Thoracic aorta (tissue), 2 donors: ENCODE data around the gene WRNIP1. TPM values are rescaled to one million over a fixed set of nuclear protein-coding genes. Genes with fewer than 3 reads are reported as not detected.

Experiments used
- ATAC-seq: fragments of 150-250 bp; one replicate; pipeline ENCODE4 v1.8.0; 2017; ENCODE audit warnings: low read depth; ENCODE audit not compliant: insufficient number of reproducible peaks, low FRiP score
- DNase-seq: peaks from one replicate; pipeline ENCODE4 v3.0.0-alpha.2; 2020; ENCODE audit warnings: low spot score
- H3K27ac ChIP-seq, 2 donors: fragments of 200-600 bp; sonication (generic); 1 replicate in 1 of 2; 2 replicates in 1 of 2; pipeline ENCODE4 v1.5.1; 2016; ENCODE audit warnings: mild to moderate bottlenecking in 2 of 2, moderate library complexity in 2 of 2
- H3K27me3 ChIP-seq: fragments of 200-600 bp; sonication (generic); replicated peaks from 2 replicates; pipeline ENCODE4 v1.6.0; 2016; ENCODE audit warnings: mild to moderate bottlenecking; ENCODE audit not compliant: insufficient read depth
- H3K36me3 ChIP-seq: fragments of 200-600 bp; sonication (generic); one replicate; pipeline ENCODE4 v1.5.1; 2016
- H3K4me1 ChIP-seq, 2 donors: fragments of 200-600 bp; sonication (generic); 1 replicate in 1 of 2; 2 replicates in 1 of 2; pipeline versions ENCODE4 v1.5.1 to v1.6.0; 2016; ENCODE audit warnings: low read depth in 2 of 2, mild to moderate bottlenecking in 1 of 2; ENCODE audit not compliant: control insufficient read depth in 1 of 2
- H3K4me3 ChIP-seq: fragments of 200-600 bp; sonication (generic); 2 replicates; pipeline ENCODE4 v1.5.1; 2016; ENCODE audit warnings: mild to moderate bottlenecking
- H3K9me3 ChIP-seq: fragments of 200-600 bp; sonication (generic); 2 replicates; pipeline ENCODE4 v1.5.1; 2016
- total RNA-seq, 2 donors: library from RNA; depleted of rRNA; stranded (reverse); fragments of >200 nt; gene quantifications; one replicate each; pipeline versions ENCODE4 v1.1.0 to v1.2.3, GENCODE V29; 2016
- TF ChIP-seq, protein P1 (sequence below): fragments of 200-600 bp; sonication (generic); IDR thresholded peaks from one replicate; pipeline ENCODE4 v1.5.1; 2019; ENCODE audit warnings: antibody characterized with exemption

The WRNIP1 gene
- total RNA-seq, 2 donors from 2014 or later, result 87.8 to 93.3 TPM

DNA sequence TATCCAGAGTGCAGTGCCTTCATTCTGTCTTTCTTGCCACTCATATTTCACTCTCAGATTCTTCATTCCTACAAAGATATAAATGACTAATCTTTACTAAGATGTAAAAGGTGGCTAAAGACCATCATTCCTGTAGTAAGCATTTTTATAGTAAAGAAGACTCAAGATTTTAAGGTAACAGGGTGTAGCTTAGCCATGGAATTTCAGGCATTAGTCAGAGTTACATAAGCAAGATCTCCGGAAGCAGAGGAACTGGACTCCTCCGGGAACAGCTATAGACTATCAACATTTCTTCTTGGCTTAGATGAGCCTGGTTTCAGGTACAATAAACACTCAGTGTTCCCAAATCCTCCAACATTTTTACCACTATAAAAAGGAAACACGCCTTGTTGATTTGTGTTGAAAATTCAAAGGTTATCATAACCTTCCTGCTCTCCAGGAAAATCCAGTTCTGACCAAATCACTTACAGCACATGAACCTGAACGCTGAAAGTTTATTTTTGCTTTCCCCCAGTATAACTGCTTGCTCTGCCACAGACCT, 52.8 kb downstream of the WRNIP1 start:
- Histone ChIP-seq H3K27me3 (no peaks in the 10 kb centered on the region), H3K4me3 (peak overlapping the region; percentile 44), H3K27ac (peak overlapping the region; percentile 62 to 80), H3K36me3 (no peaks in the 10 kb centered on the region), H3K4me1 (peaks cover 17 to 39% of the 10 kb centered on the region in 2 donors), H3K9me3 (peaks cover 4% of the 10 kb centered on the region)
- no peak for ATAC-seq
- no peak for DNase-seq
- TF ChIP-seq, protein P1, sequence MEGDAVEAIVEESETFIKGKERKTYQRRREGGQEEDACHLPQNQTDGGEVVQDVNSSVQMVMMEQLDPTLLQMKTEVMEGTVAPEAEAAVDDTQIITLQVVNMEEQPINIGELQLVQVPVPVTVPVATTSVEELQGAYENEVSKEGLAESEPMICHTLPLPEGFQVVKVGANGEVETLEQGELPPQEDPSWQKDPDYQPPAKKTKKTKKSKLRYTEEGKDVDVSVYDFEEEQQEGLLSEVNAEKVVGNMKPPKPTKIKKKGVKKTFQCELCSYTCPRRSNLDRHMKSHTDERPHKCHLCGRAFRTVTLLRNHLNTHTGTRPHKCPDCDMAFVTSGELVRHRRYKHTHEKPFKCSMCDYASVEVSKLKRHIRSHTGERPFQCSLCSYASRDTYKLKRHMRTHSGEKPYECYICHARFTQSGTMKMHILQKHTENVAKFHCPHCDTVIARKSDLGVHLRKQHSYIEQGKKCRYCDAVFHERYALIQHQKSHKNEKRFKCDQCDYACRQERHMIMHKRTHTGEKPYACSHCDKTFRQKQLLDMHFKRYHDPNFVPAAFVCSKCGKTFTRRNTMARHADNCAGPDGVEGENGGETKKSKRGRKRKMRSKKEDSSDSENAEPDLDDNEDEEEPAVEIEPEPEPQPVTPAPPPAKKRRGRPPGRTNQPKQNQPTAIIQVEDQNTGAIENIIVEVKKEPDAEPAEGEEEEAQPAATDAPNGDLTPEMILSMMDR, result no peak

DNA sequence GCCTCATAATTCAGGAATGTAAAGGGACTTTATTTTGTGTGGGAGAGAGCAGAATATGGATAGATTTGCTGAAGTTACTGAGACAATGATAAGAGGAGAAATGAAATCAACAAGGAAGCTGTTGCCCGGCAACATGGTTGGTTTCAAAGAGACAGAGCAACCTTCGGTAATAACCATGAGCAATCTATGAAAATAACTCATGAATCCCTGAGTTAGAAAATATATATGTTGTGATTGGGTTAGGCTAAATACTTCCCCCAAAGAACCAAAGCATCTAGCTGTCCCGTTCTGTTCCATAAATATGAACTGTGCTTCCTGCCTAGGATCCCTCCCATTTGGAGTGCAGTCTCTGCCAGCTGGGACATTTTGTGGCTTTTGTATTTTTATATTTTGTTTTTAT, 53.4 kb downstream of the WRNIP1 start:
- H3K27ac ChIP-seq, result peak overlapping the region; percentile 62 to 80
- peaks cover 4% of the 10 kb centered on the region for H3K9me3 ChIP-seq
- H3K27me3 ChIP-seq, result no peaks in the 10 kb centered on the region
- TF ChIP-seq, protein P1, result no peak
- H3K4me3 ChIP-seq, result peak overlapping the region; percentile 44
- H3K36me3 ChIP-seq, result no peaks in the 10 kb centered on the region
- H3K4me1 ChIP-seq, result peaks cover 17 to 39% of the 10 kb centered on the region in 2 donors
- no peak for ATAC-seq
- no peak for DNase-seq

DNA sequence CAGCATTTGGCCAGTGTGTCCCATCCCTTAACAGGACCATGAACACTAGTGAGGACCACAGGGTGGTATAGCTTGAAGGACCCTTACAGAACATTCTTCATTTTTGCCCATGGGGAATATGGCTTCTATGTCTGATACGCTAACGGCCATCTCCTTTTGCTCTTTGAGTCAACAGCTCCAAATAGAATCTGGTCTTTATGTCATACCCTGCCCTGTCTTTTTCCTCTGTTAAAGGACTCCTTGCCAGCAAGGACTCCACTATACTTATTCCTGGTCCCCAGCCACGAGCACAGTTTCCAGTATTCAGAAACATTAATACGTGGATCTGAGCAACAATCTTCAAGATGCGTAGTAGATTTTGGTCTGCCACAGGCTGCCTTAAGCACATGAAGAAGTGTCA, 53.9 kb downstream of the WRNIP1 start:
- peaks cover 17 to 39% of the 10 kb centered on the region in 2 donors for H3K4me1 ChIP-seq
- peaks cover 4% of the 10 kb centered on the region for H3K9me3 ChIP-seq
- H3K27me3 ChIP-seq, result no peaks in the 10 kb centered on the region
- peak overlapping the region; percentile 44 for H3K4me3 ChIP-seq
- no peaks in the 10 kb centered on the region for H3K36me3 ChIP-seq
- DNase-seq, result no peak
- TF ChIP-seq, protein P1, result no peak
- peak overlapping the region; percentile 62 to 80 for H3K27ac ChIP-seq
- no peak for ATAC-seq

DNA sequence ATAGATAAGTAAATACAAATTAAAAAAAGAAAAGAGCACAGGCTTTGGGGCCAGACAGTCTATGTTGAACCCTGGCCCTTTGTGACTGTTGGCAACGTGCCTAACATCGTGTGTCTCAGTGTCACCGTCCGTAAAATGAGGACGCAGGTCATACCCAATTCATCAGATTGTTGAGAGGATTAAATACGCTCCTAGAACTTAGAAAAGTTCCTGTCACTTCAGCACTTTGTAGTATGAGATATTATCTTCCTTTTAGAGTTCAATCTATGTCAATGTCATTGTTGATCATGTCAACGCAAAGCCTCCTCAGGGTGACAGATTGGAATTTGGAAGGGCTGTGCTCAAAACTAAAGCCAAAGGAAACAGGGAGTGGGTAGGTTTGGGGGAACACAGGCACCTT, 54.8 kb downstream of the WRNIP1 start:
- ATAC-seq (no peak), DNase-seq (no peak)
- Histone ChIP-seq H3K27me3 (no peaks in the 10 kb centered on the region), H3K27ac (peak overlapping the region; percentile 62 to 80), H3K9me3 (peaks cover 4% of the 10 kb centered on the region), H3K36me3 (peaks cover 4% of the 10 kb centered on the region), H3K4me1 (peaks cover 17 to 39% of the 10 kb centered on the region in 2 donors), H3K4me3 (no peak overlapping the region)
- TF ChIP-seq, protein P1, result no peak

DNA sequence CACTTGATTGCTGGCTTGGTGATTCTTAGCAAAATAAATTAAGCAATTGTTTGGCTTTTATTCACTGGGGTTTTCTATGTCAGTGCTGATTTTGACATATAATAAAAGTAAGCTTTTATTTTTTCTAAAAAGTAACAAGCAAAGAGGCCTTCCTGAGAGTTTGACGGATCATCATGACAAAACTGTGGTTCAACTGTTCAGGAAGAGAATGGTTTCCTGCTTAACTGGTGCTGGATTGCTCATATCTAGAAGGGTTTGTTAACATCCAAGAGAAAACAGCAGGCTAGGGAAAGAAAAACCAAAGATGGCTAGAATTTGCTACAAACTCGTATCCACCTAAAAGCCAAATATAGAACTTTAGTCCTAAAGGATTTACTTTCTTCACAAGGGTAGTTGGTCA, 55.2 kb downstream of the WRNIP1 start:
- ATAC-seq (peak; percentile 14), DNase-seq (no peak)
- H3K36me3 ChIP-seq, result peaks cover 4% of the 10 kb centered on the region
- TF ChIP-seq, protein P1, result no peak
- peaks cover 4% of the 10 kb centered on the region for H3K9me3 ChIP-seq
- peak overlapping the region; percentile 62 to 80 for H3K27ac ChIP-seq
- H3K27me3 ChIP-seq, result no peaks in the 10 kb centered on the region
- no peak overlapping the region for H3K4me3 ChIP-seq
- peaks cover 17 to 39% of the 10 kb centered on the region in 2 donors for H3K4me1 ChIP-seq
